Brain microvascular endothelial cell (primary cell): Measurements from ENCODE around the gene ZNF783.

Experiments
- DNase-seq: peaks from one replicate; pipeline ENCODE4 v3.0.0-alpha.2; 2020
- H3K27ac ChIP-seq: fragments of 250-450 bp; sonication (Bioruptor Pico); 2 replicates; pipeline ENCODE4 v1.5.1; 2020; ENCODE audit warnings: mild to moderate bottlenecking, moderate library complexity
- H3K27me3 ChIP-seq: fragments of 250-450 bp; sonication (Bioruptor Pico); replicated peaks from 2 replicates; pipeline ENCODE4 v1.5.1; 2020; ENCODE audit warnings: mild to moderate bottlenecking
- H3K36me3 ChIP-seq: fragments of 250-450 bp; sonication (Bioruptor Pico); replicated peaks from 2 replicates; pipeline ENCODE4 v1.5.1; 2020; ENCODE audit warnings: mild to moderate bottlenecking
- H3K4me3 ChIP-seq: 2 replicates; pipeline ENCODE4 v1.5.1; 2011; ENCODE audit warnings: low read depth, mild to moderate bottlenecking, control low read depth, low read length, moderate library complexity
- CTCF ChIP-seq: IDR thresholded peaks from 2 replicates; pipeline ENCODE4 v1.5.1; 2011; ENCODE audit warnings: low read depth, mild to moderate bottlenecking, moderate library complexity, low read length, control low read depth, inconsistent platforms; ENCODE audit errors: missing control alignments
- in situ Hi-C: cut with HindIII; loops from 2 replicates; pipeline ENCODE4 v1.10.0; 2017; ENCODE audit warnings: low sequenced_read_pairs, low pct_ligation_motif_present

The ZNF783 gene

GRCh38 chr7:149280661-149281507 lies 18.9 kb downstream of the ZNF783 start:
- no peak for TF ChIP-seq CTCF
- no peak overlapping the region for H3K4me3 ChIP-seq
- in situ Hi-C loops, result no loop called here
- no peak overlapping the region for H3K27ac ChIP-seq
- DNase-seq, result no peak
- H3K27me3 ChIP-seq, result no peaks in the 10 kb centered on the region
- H3K36me3 ChIP-seq, result peaks cover 22% of the 10 kb centered on the region

DNA sequence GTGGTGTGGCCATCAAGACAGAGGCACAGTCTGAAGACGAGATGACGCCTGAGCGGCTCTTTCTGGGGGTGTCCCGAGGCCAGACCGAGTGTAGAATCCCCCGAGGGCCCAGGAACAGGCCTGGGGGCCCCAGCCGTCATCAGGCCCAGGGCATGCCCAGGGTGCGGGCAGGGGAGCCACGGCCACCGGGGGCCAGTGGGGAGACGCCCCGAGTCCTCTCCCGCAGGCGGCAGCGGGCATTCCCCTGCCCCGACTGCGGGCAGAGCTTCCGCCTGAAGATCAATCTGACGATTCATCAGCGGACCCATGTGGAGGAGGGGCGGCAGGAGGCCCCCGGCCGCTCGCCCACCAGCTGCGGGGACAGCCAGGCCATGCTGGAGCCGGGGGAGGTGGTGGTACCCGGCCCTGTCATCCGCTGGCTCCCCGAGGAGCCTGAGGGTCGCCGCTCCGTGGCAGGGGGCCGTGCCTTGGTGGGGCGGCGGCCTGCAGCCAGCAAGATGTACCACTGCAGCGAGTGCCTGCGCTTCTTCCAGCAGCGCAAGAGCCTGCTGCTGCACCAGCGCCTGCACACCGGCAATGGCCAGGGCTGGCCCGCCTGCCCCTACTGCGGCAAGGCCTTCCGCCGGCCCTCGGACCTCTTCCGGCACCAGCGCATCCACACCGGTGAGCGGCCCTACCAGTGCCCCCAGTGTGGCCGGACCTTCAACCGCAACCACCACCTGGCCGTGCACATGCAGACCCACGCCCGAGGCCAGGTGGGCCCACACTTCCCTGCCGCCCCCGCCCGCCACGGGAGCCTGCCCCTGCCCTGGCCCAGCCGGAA lies 19.7 kb downstream of the ZNF783 start:
- no peaks in the 10 kb centered on the region for H3K27me3 ChIP-seq
- H3K27ac ChIP-seq, result no peak overlapping the region
- peaks cover 22% of the 10 kb centered on the region for H3K36me3 ChIP-seq
- in situ Hi-C loops, result no loop called here
- no peak overlapping the region for H3K4me3 ChIP-seq
- DNase-seq, result no peak
- TF ChIP-seq CTCF, result no peak

DNA sequence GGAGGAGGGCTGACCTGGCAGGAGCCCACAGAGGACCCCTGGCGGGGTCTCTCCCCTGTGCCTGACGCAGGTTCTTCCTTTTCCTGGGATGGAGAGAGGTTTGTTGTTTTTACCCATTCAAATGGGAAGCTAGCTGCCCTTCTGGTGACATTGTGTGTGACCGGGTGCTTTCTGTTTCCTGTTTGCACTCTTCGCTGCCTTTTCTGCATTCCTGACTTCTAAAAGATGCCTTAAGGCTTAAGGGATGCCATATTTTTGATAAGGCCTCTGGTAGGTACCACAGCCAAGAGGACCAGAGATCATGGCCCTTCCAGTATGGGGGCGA lies 20.3 kb downstream of the ZNF783 start:
- H3K36me3 ChIP-seq, result peaks cover 17% of the 10 kb centered on the region
- DNase-seq, result no peak
- H3K27me3 ChIP-seq, result no peaks in the 10 kb centered on the region
- no peak overlapping the region for H3K4me3 ChIP-seq
- in situ Hi-C loops, result no loop called here
- H3K27ac ChIP-seq, result no peak overlapping the region
- TF ChIP-seq CTCF, result no peak

DNA sequence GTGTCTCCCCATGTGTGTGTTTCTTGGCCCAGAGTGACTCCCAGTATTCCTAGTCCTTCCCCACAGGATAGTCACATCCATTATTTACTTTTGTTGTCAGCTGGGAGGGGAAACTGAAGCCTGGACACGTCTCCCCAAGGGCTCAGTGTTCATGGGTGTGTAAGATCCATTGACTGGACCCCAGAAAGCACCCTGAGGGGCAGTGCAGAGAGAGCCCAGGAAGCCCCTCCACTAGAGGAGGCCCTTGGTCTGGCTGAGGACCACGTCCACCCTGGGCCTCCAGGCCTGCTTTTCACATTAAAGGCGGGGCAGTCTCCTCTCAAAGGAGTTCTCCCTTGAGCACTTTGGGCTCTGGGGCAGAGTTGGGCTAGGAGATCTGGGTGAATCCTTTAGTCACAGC lies 21.3 kb downstream of the ZNF783 start:
- in situ Hi-C loops, result no loop called here
- no peak overlapping the region for H3K27ac ChIP-seq

DNA sequence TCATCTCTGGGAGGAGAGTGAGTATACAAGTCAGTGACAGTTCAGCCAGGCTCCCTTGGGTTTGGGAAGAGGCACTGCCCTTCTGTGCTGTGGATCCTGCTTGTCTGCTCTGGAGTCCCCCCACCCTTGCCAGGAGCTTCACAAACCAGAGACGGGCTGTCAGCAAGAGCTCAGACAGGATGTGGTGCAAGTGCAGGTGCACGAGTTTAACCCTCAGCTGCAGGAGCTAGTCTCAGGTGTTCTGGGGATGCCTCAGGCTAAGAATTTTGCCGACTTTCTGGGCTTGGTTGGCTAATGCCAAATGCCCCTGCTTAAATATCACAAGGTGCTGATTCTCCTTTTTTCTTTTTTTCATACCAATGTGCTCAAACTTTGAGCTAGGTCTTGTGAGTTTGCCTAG lies 22.3 kb downstream of the ZNF783 start:
- Histone ChIP-seq H3K27ac (no peak overlapping the region), H3K36me3 (peaks cover 5% of the 10 kb centered on the region), H3K27me3 (no peaks in the 10 kb centered on the region), H3K4me3 (no peak overlapping the region)
- in situ Hi-C loops, result no loop called here
- no peak for TF ChIP-seq CTCF
- DNase-seq, result no peak

More for the DNA sequence above, 21.3 kb downstream of the ZNF783 start:
- no peak for DNase-seq
- no peak for TF ChIP-seq CTCF
- Histone ChIP-seq H3K27me3 (no peaks in the 10 kb centered on the region), H3K36me3 (peaks cover 14% of the 10 kb centered on the region), H3K4me3 (no peak overlapping the region)
